HepG2 (cell line): Measurements from ENCODE around the gene DNALI1. TPM values are rescaled to one million over a fixed set of nuclear protein-coding genes. Genes with fewer than 3 reads are reported as not detected.

Source experiments
- GFI1 ChIP-seq: sonication (generic); formaldehyde crosslinking; IDR thresholded peaks from 2 replicates; pipeline ENCODE4 v1.5.0; 2020; ENCODE audit warnings: missing genetic modification reagents, mild to moderate bottlenecking, borderline replicate concordance
- NFRKB ChIP-seq: fragments of 450-650 bp; IDR thresholded peaks from 2 replicates; pipeline ENCODE4 v1.6.1; 2017
- ZNF17 ChIP-seq: sonication (generic); formaldehyde crosslinking; IDR thresholded peaks from 2 replicates; pipeline ENCODE4 v1.5.0; 2020; ENCODE audit warnings: mild to moderate bottlenecking, missing genetic modification reagents
- ZNF224 ChIP-seq: sonication (generic); formaldehyde crosslinking; IDR thresholded peaks from 2 replicates; pipeline ENCODE4 v1.5.0; 2020; ENCODE audit warnings: mild to moderate bottlenecking, missing genetic modification reagents
- ZNF468 ChIP-seq: sonication (generic); formaldehyde crosslinking; IDR thresholded peaks from 2 replicates; pipeline ENCODE4 v1.8.0; 2022; ENCODE audit warnings: mild to moderate bottlenecking, moderate library complexity, missing genetic modification reagents
- ZNF616 ChIP-seq: sonication (generic); formaldehyde crosslinking; IDR thresholded peaks from 2 replicates; pipeline ENCODE4 v1.5.0; 2020; ENCODE audit warnings: low read depth, mild to moderate bottlenecking, missing genetic modification reagents
- ZNF644 ChIP-seq: IDR thresholded peaks from 2 replicates; pipeline ENCODE4 v1.6.1; 2016; ENCODE audit warnings: low read depth
- ZNF777 ChIP-seq: sonication (generic); formaldehyde crosslinking; IDR thresholded peaks from 2 replicates; pipeline ENCODE4 v1.4.0; 2020; ENCODE audit warnings: missing genetic modification reagents
- polyA plus RNA-seq, 8 experiments: library from polyadenylated mRNA; depleted of rRNA in 3 of 8; stranded (reverse) in 7 of 8; unstranded in 1 of 8; fragments of >200 nt; fragmentation: Illumina TruSeq in 4 of 8; extraction: Trizol in 4 of 8; gene quantifications; 2 replicates each; pipeline versions ENCODE4 v1.2.1 to v1.2.3, GENCODE V29; 2011 to 2016; ENCODE audit warnings: low read depth in 4 of 8, missing spikeins in 1 of 8, mixed read lengths in 1 of 8; ENCODE audit not compliant: insufficient read depth in 1 of 8
- total RNA-seq, 5 experiments: library from RNA; depleted of rRNA; stranded (reverse); fragments of >200 nt; fragmentation: Illumina TruSeq; extraction: Trizol; gene quantifications; 2 replicates each; pipeline ENCODE4 v1.2.3, GENCODE V29; 2016; ENCODE audit warnings: low read depth in 1 of 5
- TF ChIP-seq, protein P1 (sequence below): sonication (generic); formaldehyde crosslinking; IDR thresholded peaks from 2 replicates; pipeline ENCODE4 v1.4.0; 2020; ENCODE audit warnings: mild to moderate bottlenecking, missing genetic modification reagents
- TF ChIP-seq, protein P2 (sequence below): sonication (generic); formaldehyde crosslinking; IDR thresholded peaks from 2 replicates; pipeline ENCODE4 v1.4.0; 2020; ENCODE audit warnings: missing genetic modification reagents
- TF ChIP-seq, protein P3 (sequence below): sonication (generic); formaldehyde crosslinking; IDR thresholded peaks from 2 replicates; pipeline ENCODE4 v1.4.0; 2020; ENCODE audit warnings: low read depth, mild to moderate bottlenecking, missing genetic modification reagents
- TF ChIP-seq, protein P4 (sequence below): sonication (generic); formaldehyde crosslinking; IDR thresholded peaks from 2 replicates; pipeline ENCODE4 v1.4.0; 2020; ENCODE audit warnings: mild to moderate bottlenecking, missing genetic modification reagents
- TF ChIP-seq, protein P5 (sequence below): IDR thresholded peaks from 2 replicates; pipeline ENCODE4 v1.6.1; 2012; ENCODE audit warnings: inconsistent platforms
- TF ChIP-seq, protein P6 (sequence below): conservative IDR thresholded peaks from 2 replicates; pipeline ENCODE4 v1.6.1; 2018; ENCODE audit warnings: missing genetic modification reagents

The DNALI1 gene
- total and polyA plus RNA-seq, 2 of the 13 experiments (the other 11 are each of a cell fraction or from before 2014, with no cell fraction given), result 0.42 to 0.70 TPM

DNA sequence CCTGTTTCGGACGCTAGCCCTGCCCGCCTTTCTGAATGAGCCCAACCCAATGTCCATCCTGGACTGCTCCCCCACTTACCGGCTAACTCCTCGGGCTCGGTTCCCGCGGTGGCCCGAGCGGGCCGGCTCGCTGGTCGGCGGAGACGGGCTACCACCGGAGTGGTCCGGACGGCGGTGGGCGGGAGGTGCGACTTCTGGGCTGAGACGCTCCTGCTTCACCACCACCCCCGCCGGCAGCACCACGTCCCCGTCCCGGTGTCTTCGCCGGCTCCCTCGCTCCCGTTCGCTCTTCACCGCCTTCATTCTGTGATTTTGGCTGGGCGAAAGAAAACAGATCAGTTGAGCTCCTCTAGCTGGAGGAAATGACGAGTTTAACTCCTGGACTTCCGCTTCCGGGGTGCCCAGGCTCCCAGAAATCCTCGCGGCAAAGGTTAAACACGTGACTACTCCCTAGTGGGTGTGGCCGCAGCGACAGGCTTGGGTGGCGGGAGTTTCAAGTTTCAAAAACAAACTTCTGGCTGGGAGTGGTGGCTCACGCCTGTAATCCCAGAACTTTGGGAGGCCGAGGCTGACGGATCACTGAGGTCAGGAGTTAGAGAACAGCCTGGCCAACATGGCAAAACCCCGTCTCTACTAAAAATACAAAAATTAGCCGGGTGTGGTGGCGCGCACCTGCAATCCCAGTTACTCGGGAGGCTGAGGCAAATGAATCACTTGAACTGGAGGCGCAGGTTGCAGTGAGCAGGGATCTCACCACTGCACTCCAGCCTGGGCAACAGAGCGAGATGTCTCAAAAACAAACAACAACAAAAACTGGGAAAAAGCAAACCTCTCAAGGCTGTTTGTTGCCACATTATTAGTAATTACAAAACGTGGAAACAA, 2.6 kb upstream of the DNALI1 start, which contains the start of gene SNIP1 (continued):
- TF ChIP-seq, protein P1, sequence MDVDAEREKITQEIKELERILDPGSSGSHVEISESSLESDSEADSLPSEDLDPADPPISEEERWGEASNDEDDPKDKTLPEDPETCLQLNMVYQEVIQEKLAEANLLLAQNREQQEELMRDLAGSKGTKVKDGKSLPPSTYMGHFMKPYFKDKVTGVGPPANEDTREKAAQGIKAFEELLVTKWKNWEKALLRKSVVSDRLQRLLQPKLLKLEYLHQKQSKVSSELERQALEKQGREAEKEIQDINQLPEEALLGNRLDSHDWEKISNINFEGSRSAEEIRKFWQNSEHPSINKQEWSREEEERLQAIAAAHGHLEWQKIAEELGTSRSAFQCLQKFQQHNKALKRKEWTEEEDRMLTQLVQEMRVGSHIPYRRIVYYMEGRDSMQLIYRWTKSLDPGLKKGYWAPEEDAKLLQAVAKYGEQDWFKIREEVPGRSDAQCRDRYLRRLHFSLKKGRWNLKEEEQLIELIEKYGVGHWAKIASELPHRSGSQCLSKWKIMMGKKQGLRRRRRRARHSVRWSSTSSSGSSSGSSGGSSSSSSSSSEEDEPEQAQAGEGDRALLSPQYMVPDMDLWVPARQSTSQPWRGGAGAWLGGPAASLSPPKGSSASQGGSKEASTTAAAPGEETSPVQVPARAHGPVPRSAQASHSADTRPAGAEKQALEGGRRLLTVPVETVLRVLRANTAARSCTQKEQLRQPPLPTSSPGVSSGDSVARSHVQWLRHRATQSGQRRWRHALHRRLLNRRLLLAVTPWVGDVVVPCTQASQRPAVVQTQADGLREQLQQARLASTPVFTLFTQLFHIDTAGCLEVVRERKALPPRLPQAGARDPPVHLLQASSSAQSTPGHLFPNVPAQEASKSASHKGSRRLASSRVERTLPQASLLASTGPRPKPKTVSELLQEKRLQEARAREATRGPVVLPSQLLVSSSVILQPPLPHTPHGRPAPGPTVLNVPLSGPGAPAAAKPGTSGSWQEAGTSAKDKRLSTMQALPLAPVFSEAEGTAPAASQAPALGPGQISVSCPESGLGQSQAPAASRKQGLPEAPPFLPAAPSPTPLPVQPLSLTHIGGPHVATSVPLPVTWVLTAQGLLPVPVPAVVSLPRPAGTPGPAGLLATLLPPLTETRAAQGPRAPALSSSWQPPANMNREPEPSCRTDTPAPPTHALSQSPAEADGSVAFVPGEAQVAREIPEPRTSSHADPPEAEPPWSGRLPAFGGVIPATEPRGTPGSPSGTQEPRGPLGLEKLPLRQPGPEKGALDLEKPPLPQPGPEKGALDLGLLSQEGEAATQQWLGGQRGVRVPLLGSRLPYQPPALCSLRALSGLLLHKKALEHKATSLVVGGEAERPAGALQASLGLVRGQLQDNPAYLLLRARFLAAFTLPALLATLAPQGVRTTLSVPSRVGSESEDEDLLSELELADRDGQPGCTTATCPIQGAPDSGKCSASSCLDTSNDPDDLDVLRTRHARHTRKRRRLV (CRISPR knock-in tag), result no peak
- TF ChIP-seq ZNF224 (0 out of 2 replicates have a peak, but pooled peaks have one; percentile 30), ZNF644 (CRISPR knock-in tag) (no peak), ZNF616 (no peak), GFI1 (CRISPR knock-in tag) (no peak), NFRKB (no peak), ZNF777 (CRISPR knock-in tag) (no peak), ZNF468 (CRISPR knock-in tag) (no peak), ZNF17 (CRISPR knock-in tag) (no peak)
- TF ChIP-seq, protein P2, sequence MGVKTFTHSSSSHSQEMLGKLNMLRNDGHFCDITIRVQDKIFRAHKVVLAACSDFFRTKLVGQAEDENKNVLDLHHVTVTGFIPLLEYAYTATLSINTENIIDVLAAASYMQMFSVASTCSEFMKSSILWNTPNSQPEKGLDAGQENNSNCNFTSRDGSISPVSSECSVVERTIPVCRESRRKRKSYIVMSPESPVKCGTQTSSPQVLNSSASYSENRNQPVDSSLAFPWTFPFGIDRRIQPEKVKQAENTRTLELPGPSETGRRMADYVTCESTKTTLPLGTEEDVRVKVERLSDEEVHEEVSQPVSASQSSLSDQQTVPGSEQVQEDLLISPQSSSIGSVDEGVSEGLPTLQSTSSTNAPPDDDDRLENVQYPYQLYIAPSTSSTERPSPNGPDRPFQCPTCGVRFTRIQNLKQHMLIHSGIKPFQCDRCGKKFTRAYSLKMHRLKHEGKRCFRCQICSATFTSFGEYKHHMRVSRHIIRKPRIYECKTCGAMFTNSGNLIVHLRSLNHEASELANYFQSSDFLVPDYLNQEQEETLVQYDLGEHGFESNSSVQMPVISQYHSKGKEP (CRISPR knock-in tag), result no peak
- TF ChIP-seq, protein P3, sequence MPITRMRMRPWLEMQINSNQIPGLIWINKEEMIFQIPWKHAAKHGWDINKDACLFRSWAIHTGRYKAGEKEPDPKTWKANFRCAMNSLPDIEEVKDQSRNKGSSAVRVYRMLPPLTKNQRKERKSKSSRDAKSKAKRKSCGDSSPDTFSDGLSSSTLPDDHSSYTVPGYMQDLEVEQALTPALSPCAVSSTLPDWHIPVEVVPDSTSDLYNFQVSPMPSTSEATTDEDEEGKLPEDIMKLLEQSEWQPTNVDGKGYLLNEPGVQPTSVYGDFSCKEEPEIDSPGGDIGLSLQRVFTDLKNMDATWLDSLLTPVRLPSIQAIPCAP (CRISPR knock-in tag), result no peak
- TF ChIP-seq, protein P4, sequence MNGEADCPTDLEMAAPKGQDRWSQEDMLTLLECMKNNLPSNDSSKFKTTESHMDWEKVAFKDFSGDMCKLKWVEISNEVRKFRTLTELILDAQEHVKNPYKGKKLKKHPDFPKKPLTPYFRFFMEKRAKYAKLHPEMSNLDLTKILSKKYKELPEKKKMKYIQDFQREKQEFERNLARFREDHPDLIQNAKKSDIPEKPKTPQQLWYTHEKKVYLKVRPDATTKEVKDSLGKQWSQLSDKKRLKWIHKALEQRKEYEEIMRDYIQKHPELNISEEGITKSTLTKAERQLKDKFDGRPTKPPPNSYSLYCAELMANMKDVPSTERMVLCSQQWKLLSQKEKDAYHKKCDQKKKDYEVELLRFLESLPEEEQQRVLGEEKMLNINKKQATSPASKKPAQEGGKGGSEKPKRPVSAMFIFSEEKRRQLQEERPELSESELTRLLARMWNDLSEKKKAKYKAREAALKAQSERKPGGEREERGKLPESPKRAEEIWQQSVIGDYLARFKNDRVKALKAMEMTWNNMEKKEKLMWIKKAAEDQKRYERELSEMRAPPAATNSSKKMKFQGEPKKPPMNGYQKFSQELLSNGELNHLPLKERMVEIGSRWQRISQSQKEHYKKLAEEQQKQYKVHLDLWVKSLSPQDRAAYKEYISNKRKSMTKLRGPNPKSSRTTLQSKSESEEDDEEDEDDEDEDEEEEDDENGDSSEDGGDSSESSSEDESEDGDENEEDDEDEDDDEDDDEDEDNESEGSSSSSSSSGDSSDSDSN, result peak; percentile 52; the same call in 1 of the 2 replicates
- TF ChIP-seq, protein P5, sequence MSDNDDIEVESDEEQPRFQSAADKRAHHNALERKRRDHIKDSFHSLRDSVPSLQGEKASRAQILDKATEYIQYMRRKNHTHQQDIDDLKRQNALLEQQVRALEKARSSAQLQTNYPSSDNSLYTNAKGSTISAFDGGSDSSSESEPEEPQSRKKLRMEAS, result peak; percentile 75
- TF ChIP-seq, protein P6, sequence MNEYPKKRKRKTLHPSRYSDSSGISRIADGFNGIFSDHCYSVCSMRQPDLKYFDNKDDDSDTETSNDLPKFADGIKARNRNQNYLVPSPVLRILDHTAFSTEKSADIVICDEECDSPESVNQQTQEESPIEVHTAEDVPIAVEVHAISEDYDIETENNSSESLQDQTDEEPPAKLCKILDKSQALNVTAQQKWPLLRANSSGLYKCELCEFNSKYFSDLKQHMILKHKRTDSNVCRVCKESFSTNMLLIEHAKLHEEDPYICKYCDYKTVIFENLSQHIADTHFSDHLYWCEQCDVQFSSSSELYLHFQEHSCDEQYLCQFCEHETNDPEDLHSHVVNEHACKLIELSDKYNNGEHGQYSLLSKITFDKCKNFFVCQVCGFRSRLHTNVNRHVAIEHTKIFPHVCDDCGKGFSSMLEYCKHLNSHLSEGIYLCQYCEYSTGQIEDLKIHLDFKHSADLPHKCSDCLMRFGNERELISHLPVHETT, result no peak; the same call in 1 of the 2 replicates
